Loucy (cell line): Measurements from ENCODE around the gene PIEZO1.

Experiments used
- H2AFZ ChIP-seq: fragments of 200-600 bp; sonication (generic); 2 replicates; pipeline ENCODE4 v1.6.0; 2016; ENCODE audit warnings: antibody characterized with exemption, mild to moderate bottlenecking, low read length, moderate library complexity
- H3F3A ChIP-seq: fragments of 200-600 bp; 2 replicates; pipeline ENCODE4 v1.6.0; 2016; ENCODE audit warnings: antibody characterized with exemption, low read depth, mild to moderate bottlenecking
- H3K27me3 ChIP-seq: fragments of 200-600 bp; sonication (generic); 2 replicates; pipeline ENCODE4 v1.6.1; 2014; ENCODE audit warnings: low read length, mild to moderate bottlenecking; ENCODE audit not compliant: insufficient read depth, poor library complexity, severe bottlenecking
- H3K36me3 ChIP-seq: fragments of 200-600 bp; sonication (generic); 2 replicates; pipeline ENCODE4 v1.6.1; 2016; ENCODE audit warnings: low read length; ENCODE audit not compliant: insufficient read depth
- H3K4me1 ChIP-seq: fragments of 200-600 bp; sonication (generic); 2 replicates; pipeline ENCODE4 v1.5.1; 2014; ENCODE audit warnings: low read length, mild to moderate bottlenecking; ENCODE audit not compliant: insufficient read depth, poor library complexity, severe bottlenecking
- H3K4me2 ChIP-seq: fragments of 200-600 bp; sonication (generic); 2 replicates; pipeline ENCODE4 v1.6.0; 2014; ENCODE audit warnings: antibody characterized with exemption, low read length, low read depth, mild to moderate bottlenecking; ENCODE audit not compliant: poor library complexity, severe bottlenecking
- H3K4me3 ChIP-seq: fragments of 200-600 bp; sonication (generic); 2 replicates; pipeline ENCODE4 v1.5.1; 2014; ENCODE audit warnings: low read length, mild to moderate bottlenecking, mixed read lengths; ENCODE audit not compliant: poor library complexity, severe bottlenecking
- H3K79me2 ChIP-seq: fragments of 200-600 bp; sonication (generic); 2 replicates; pipeline ENCODE4 v1.6.1; 2014; ENCODE audit warnings: low read length; ENCODE audit not compliant: insufficient read depth
- H3K9ac ChIP-seq: fragments of 200-600 bp; sonication (generic); 2 replicates; pipeline ENCODE4 v1.6.0; 2014; ENCODE audit warnings: mild to moderate bottlenecking, low read depth, low read length, moderate library complexity; ENCODE audit not compliant: poor library complexity, severe bottlenecking
- H3K9me2 ChIP-seq: fragments of 200-600 bp; sonication (generic); replicated peaks from 2 replicates; pipeline ENCODE4 v1.6.1; 2016; ENCODE audit warnings: low read depth, low read length, mixed read lengths
- H3K9me3 ChIP-seq: fragments of 200-600 bp; sonication (generic); 2 replicates; pipeline ENCODE4 v1.6.1; 2014; ENCODE audit warnings: mild to moderate bottlenecking, antibody characterized with exemption, low read length, low read depth; ENCODE audit not compliant: insufficient read depth
- H4K20me1 ChIP-seq: fragments of 200-600 bp; sonication (generic); 2 replicates; pipeline ENCODE4 v1.6.0; 2014; ENCODE audit warnings: antibody characterized with exemption, low read length, mild to moderate bottlenecking; ENCODE audit not compliant: insufficient read depth, poor library complexity, severe bottlenecking
- CTCF ChIP-seq: fragments of 200-600 bp; sonication (generic); conservative IDR thresholded peaks from 2 replicates; pipeline ENCODE4 v1.5.1; 2014; ENCODE audit warnings: mild to moderate bottlenecking, antibody characterized with exemption, low read length
- EZH2phosphoT487 ChIP-seq: fragments of 200-600 bp; IDR thresholded peaks from 2 replicates; pipeline ENCODE4 v1.6.1; 2018; ENCODE audit warnings: antibody characterized with exemption, mild to moderate bottlenecking, moderate library complexity, borderline replicate concordance

The PIEZO1 gene

GRCh38 chr16:88831838-88832237 lies 46.8 kb upstream of the PIEZO1 start:
- H3K9me3 ChIP-seq = no peaks in the 10 kb centered on the region
- no peaks in the 10 kb centered on the region for H3K9me2 ChIP-seq
- no peak overlapping the region for H3K4me2 ChIP-seq
- no peaks in the 10 kb centered on the region for H3F3A ChIP-seq
- H3K79me2 ChIP-seq = no peaks in the 10 kb centered on the region
- no peaks in the 10 kb centered on the region for H3K4me1 ChIP-seq
- H3K27me3 ChIP-seq = no peaks in the 10 kb centered on the region
- TF ChIP-seq CTCF = no peak
- no peak for TF ChIP-seq EZH2phosphoT487
- H3K4me3 ChIP-seq = no peak overlapping the region
- no peak overlapping the region for H2AFZ ChIP-seq
- H3K9ac ChIP-seq = no peak overlapping the region
- H4K20me1 ChIP-seq = no peaks in the 10 kb centered on the region
- no peaks in the 10 kb centered on the region for H3K36me3 ChIP-seq

- H3K4me1 ChIP-seq = no peaks in the 10 kb centered on the region
- no peak for TF ChIP-seq CTCF
- no peak for TF ChIP-seq EZH2phosphoT487
- no peaks in the 10 kb centered on the region for H3F3A ChIP-seq
- no peak overlapping the region for H3K4me2 ChIP-seq
- H3K36me3 ChIP-seq = no peaks in the 10 kb centered on the region
- H4K20me1 ChIP-seq = no peaks in the 10 kb centered on the region
- H3K4me3 ChIP-seq = no peak overlapping the region
- H2AFZ ChIP-seq = no peak overlapping the region
- no peaks in the 10 kb centered on the region for H3K9me2 ChIP-seq
- no peak overlapping the region for H3K9ac ChIP-seq
- no peaks in the 10 kb centered on the region for H3K79me2 ChIP-seq
- H3K27me3 ChIP-seq = no peaks in the 10 kb centered on the region
- no peaks in the 10 kb centered on the region for H3K9me3 ChIP-seq
Observed at GRCh38 chr16:88830783-88831182, 45.8 kb upstream of the PIEZO1 start.

GRCh38 chr16:88830258-88830657 lies 45.2 kb upstream of the PIEZO1 start:
- Histone ChIP-seq H3F3A (no peaks in the 10 kb centered on the region), H3K27me3 (no peaks in the 10 kb centered on the region), H3K4me3 (no peak overlapping the region), H4K20me1 (no peaks in the 10 kb centered on the region), H3K4me1 (no peaks in the 10 kb centered on the region), H3K9ac (no peak overlapping the region), H3K4me2 (no peak overlapping the region), H3K36me3 (no peaks in the 10 kb centered on the region), H3K9me3 (no peaks in the 10 kb centered on the region), H2AFZ (no peak overlapping the region), H3K79me2 (no peaks in the 10 kb centered on the region), H3K9me2 (no peaks in the 10 kb centered on the region)
- TF ChIP-seq CTCF = no peak
- TF ChIP-seq EZH2phosphoT487 = no peak
